BLaER1 (cell line): ENCODE results near the gene DNLZ.
"Not testable (repeated sequence)": the region's sequence is repeated elsewhere in the genome, so short reads cannot be mapped to it uniquely, and the experiment has no call there.

ENCODE experiments used
- H3K27ac ChIP-seq: shearing (Covaris generic); formaldehyde crosslinking; 2 replicates; pipeline ENCODE4 v1.8.1; 2022
- H3K27me3 ChIP-seq: shearing (Covaris generic); formaldehyde crosslinking; 2 replicates; pipeline ENCODE4 v1.8.1; 2022
- H3K36me3 ChIP-seq: shearing (Covaris generic); formaldehyde crosslinking; 2 replicates; pipeline ENCODE4 v1.8.1; 2022
- H3K4me1 ChIP-seq: shearing (Covaris generic); formaldehyde crosslinking; 2 replicates; pipeline ENCODE4 v1.8.1; 2022
- H3K4me2 ChIP-seq: shearing (Covaris generic); formaldehyde crosslinking; 2 replicates; pipeline ENCODE4 v1.8.1; 2022
- H3K4me3 ChIP-seq: shearing (Covaris generic); formaldehyde crosslinking; 2 replicates; pipeline ENCODE4 v1.8.1; 2022
- H3K9ac ChIP-seq: shearing (Covaris generic); formaldehyde crosslinking; 2 replicates; pipeline ENCODE4 v1.8.1; 2022
- H3K9me3 ChIP-seq: shearing (Covaris generic); formaldehyde crosslinking; 2 replicates; pipeline ENCODE4 v1.8.1; 2022
- H4K20me1 ChIP-seq: shearing (Covaris generic); formaldehyde crosslinking; 2 replicates; pipeline ENCODE4 v1.8.1; 2022
- Cebpa-rat ChIP-seq: shearing (Covaris generic); IDR thresholded peaks from 2 replicates; pipeline ENCODE4 v1.8.1; 2022

Gene DNLZ

GRCh38 chr9:136324501-136325300 lies 38.8 kb downstream of the DNLZ start:
- H3K36me3 ChIP-seq = no peaks in the 10 kb centered on the region
- peak overlapping the region; percentile 97 for H3K4me2 ChIP-seq
- peaks cover 18% of the 10 kb centered on the region for H4K20me1 ChIP-seq
- H3K27ac ChIP-seq = peak overlapping the region; percentile 99
- H3K9me3 ChIP-seq = no peaks in the 10 kb centered on the region
- TF ChIP-seq Cebpa-rat = no peak
- H3K9ac ChIP-seq = peak overlapping the region; percentile 90
- H3K27me3 ChIP-seq = no peaks in the 10 kb centered on the region
- peaks cover 72% of the 10 kb centered on the region for H3K4me1 ChIP-seq
- 0 out of 2 replicates have a peak overlapping the region, but pooled peaks have one; percentile 82 for H3K4me3 ChIP-seq

- TF ChIP-seq Cebpa-rat = no peak
- Histone ChIP-seq H3K9me3 (no peaks in the 10 kb centered on the region), H3K27me3 (no peaks in the 10 kb centered on the region), H3K9ac (peak overlapping the region; percentile 90), H3K36me3 (no peaks in the 10 kb centered on the region), H3K4me2 (peak overlapping the region; percentile 97), H4K20me1 (peaks cover 5% of the 10 kb centered on the region; the same call in 1 of the 2 replicates), H3K27ac (peak overlapping the region; percentile 99), H3K4me3 (peak overlapping the region; percentile 33; the same call in 1 of the 2 replicates), H3K4me1 (peaks cover 75% of the 10 kb centered on the region)
Measured at GRCh38 chr9:136323371-136323789, 40.2 kb downstream of the DNLZ start.

GRCh38 chr9:136322756-136323330 lies 40.7 kb downstream of the DNLZ start:
- Histone ChIP-seq H3K27me3 (no peaks in the 10 kb centered on the region), H4K20me1 (no peaks in the 10 kb centered on the region), H3K9me3 (no peaks in the 10 kb centered on the region), H3K4me3 (peak overlapping the region; percentile 14; the same call in 1 of the 2 replicates), H3K4me1 (peaks cover 80% of the 10 kb centered on the region), H3K4me2 (peak overlapping the region; percentile 97), H3K36me3 (no peaks in the 10 kb centered on the region), H3K9ac (peak overlapping the region; percentile 90), H3K27ac (peak overlapping the region; percentile 99)
- TF ChIP-seq Cebpa-rat = no peak

GRCh38 chr9:136321561-136321960 lies 42.0 kb downstream of the DNLZ start:
- Histone ChIP-seq H4K20me1 (no peaks in the 10 kb centered on the region), H3K27me3 (no peaks in the 10 kb centered on the region), H3K4me3 (no peak overlapping the region), H3K36me3 (no peaks in the 10 kb centered on the region), H3K4me2 (peak overlapping the region; percentile 97), H3K4me1 (peaks cover 90% of the 10 kb centered on the region), H3K9ac (no peak overlapping the region), H3K9me3 (0 out of 2 replicates have a peak, but pooled peaks cover under 1% of the 10 kb centered on the region), H3K27ac (peak overlapping the region; percentile 99; the same call in 1 of the 2 replicates)
- no peak for TF ChIP-seq Cebpa-rat

- H3K4me3 ChIP-seq, H4K20me1 ChIP-seq, H3K27me3 ChIP-seq, H3K9ac ChIP-seq, H3K4me2 ChIP-seq, H3K36me3 ChIP-seq, H3K9me3 ChIP-seq: not testable (repeated sequence)
- Histone ChIP-seq H3K4me1 (peaks cover 88% of the 10 kb centered on the region), H3K27ac (0 out of 2 replicates have a peak overlapping the region, but pooled peaks have one; percentile 99)
Measured at GRCh38 chr9:136320972-136321371, 42.6 kb downstream of the DNLZ start.

- Histone ChIP-seq H3K9me3 (peaks cover 16% of the 10 kb centered on the region), H3K4me2 (peak overlapping the region; percentile 98), H3K27ac (peak overlapping the region; percentile 91), H3K4me1 (peaks cover 77% of the 10 kb centered on the region)
- H4K20me1 ChIP-seq, H3K4me3 ChIP-seq, H3K36me3 ChIP-seq, H3K9ac ChIP-seq, H3K27me3 ChIP-seq: not testable (repeated sequence)
Measured at GRCh38 chr9:136319955-136320354, 43.6 kb downstream of the DNLZ start.

GRCh38 chr9:136319244-136319643 lies 44.3 kb downstream of the DNLZ start:
- H3K4me3 ChIP-seq = peak overlapping the region; percentile 52
- H3K4me1 ChIP-seq = peaks cover 70% of the 10 kb centered on the region
- not testable (repeated sequence) for H3K27me3 ChIP-seq, H4K20me1 ChIP-seq
- peak overlapping the region; percentile 91 for H3K27ac ChIP-seq
- H3K4me2 ChIP-seq = peak overlapping the region; percentile 98
- 0 out of 2 replicates have a peak, but pooled peaks cover 11% of the 10 kb centered on the region for H3K36me3 ChIP-seq
- peak overlapping the region; percentile 72; the same call in 1 of the 2 replicates for H3K9ac ChIP-seq
- TF ChIP-seq Cebpa-rat = peak; percentile 62; the same call in 1 of the 2 replicates
- H3K9me3 ChIP-seq = peaks cover 23% of the 10 kb centered on the region

- H3K4me1 ChIP-seq = peaks cover 69% of the 10 kb centered on the region
- H3K9me3 ChIP-seq = peaks cover 25% of the 10 kb centered on the region
- no peaks in the 10 kb centered on the region for H4K20me1 ChIP-seq
- no peak for TF ChIP-seq Cebpa-rat
- peak overlapping the region; percentile 52 for H3K4me3 ChIP-seq
- peak overlapping the region; percentile 72; the same call in 1 of the 2 replicates for H3K9ac ChIP-seq
- H3K36me3 ChIP-seq = 0 out of 2 replicates have a peak, but pooled peaks cover 11% of the 10 kb centered on the region
- no peaks in the 10 kb centered on the region for H3K27me3 ChIP-seq
- peak overlapping the region; percentile 98 for H3K4me2 ChIP-seq
- H3K27ac ChIP-seq = peak overlapping the region; percentile 91
Measured at GRCh38 chr9:136318776-136319241, 44.7 kb downstream of the DNLZ start.

- H3K4me3 ChIP-seq = peak overlapping the region; percentile 54
- H3K4me2 ChIP-seq = peak overlapping the region; percentile 98
- peak overlapping the region; percentile 81 for H3K9ac ChIP-seq
- no peak for TF ChIP-seq Cebpa-rat
- 0 out of 2 replicates have a peak, but pooled peaks cover 11% of the 10 kb centered on the region for H3K36me3 ChIP-seq
- H3K27ac ChIP-seq = peak overlapping the region; percentile 96
- H4K20me1 ChIP-seq = no peaks in the 10 kb centered on the region
- no peaks in the 10 kb centered on the region for H3K27me3 ChIP-seq
- peaks cover 25% of the 10 kb centered on the region for H3K9me3 ChIP-seq
- peaks cover 69% of the 10 kb centered on the region for H3K4me1 ChIP-seq
Measured at GRCh38 chr9:136318111-136318775, 45.3 kb downstream of the DNLZ start.
